Measurements from ENCODE around the gene TLX3. TPM values are rescaled to one million over a fixed set of nuclear protein-coding genes. Genes with fewer than 3 reads are reported as not detected.
A peak's percentile ranks its signal among the peaks of the same experiment; 100 is the strongest.

The TLX3 gene
- 161 TPM for total RNA-seq (ENCODE audit: unreplicated experiment)
- long read RNA-seq, transcript TLX3-201 (3 exons, 1,493 nt), result major isoform, 10 of 11 reads
- long read RNA-seq, partial matches to known transcripts, result 1 of 11 reads
- long read RNA-seq, other reads (novel, unspliced or antisense), result 0 of 11 reads

- H3K4me1 Mint-ChIP-seq (ENCODE audit: low read depth, unreplicated experiment), result peaks cover 25% of the 10 kb centered on the region
- peak within 1 kb of the TSS; percentile 95 for H3K4me3 Mint-ChIP-seq (ENCODE audit: unreplicated experiment)
- H3K36me3 Mint-ChIP-seq (ENCODE audit: unreplicated experiment), result peaks cover 14% of the 10 kb centered on the region
- H3K9me3 Mint-ChIP-seq (ENCODE audit: unreplicated experiment), result peaks cover 34% of the 10 kb centered on the region
- peak; percentile 78 for DNase-seq
- H3K27me3 Mint-ChIP-seq (ENCODE audit: unreplicated experiment), result peaks cover 42% of the 10 kb centered on the region
- peak within 1 kb of the TSS; percentile 94 for H3K27ac Mint-ChIP-seq (ENCODE audit: unreplicated experiment)
- no peak for TF ChIP-seq CTCF (IDR thresholded peaks at IDR 0.05; ENCODE audit: partially characterized antibody, unreplicated experiment)
These were observed at the start of gene TLX3 for GRCh38 chr5:171308453-171309275. Gene TLX3 (plus strand): TSS chr5:171309248. CDS start chr5:171309366, 118 bp downstream.

- no peak for TF ChIP-seq CTCF (IDR thresholded peaks at IDR 0.05; ENCODE audit: partially characterized antibody, unreplicated experiment)
- no peak overlapping the region for H3K27ac Mint-ChIP-seq (ENCODE audit: unreplicated experiment)
- H3K9me3 Mint-ChIP-seq (ENCODE audit: unreplicated experiment), result no peaks in the 10 kb centered on the region
- no peaks in the 10 kb centered on the region for H3K27me3 Mint-ChIP-seq (ENCODE audit: unreplicated experiment)
- DNase-seq, result no peak
- no peak overlapping the region for H3K4me3 Mint-ChIP-seq (ENCODE audit: unreplicated experiment)
- no peaks in the 10 kb centered on the region for H3K36me3 Mint-ChIP-seq (ENCODE audit: unreplicated experiment)
- H3K4me1 Mint-ChIP-seq (ENCODE audit: low read depth, unreplicated experiment), result no peaks in the 10 kb centered on the region
These were observed 47.7 kb upstream of the TLX3 start for GRCh38 chr5:171261361-171261760.

GRCh38 chr5:171261904-171262303 lies 47.1 kb upstream of the TLX3 start:
- no peak for TF ChIP-seq CTCF (IDR thresholded peaks at IDR 0.05; ENCODE audit: partially characterized antibody, unreplicated experiment)
- no peaks in the 10 kb centered on the region for H3K4me1 Mint-ChIP-seq (ENCODE audit: low read depth, unreplicated experiment)
- no peaks in the 10 kb centered on the region for H3K36me3 Mint-ChIP-seq (ENCODE audit: unreplicated experiment)
- no peaks in the 10 kb centered on the region for H3K27me3 Mint-ChIP-seq (ENCODE audit: unreplicated experiment)
- no peak overlapping the region for H3K27ac Mint-ChIP-seq (ENCODE audit: unreplicated experiment)
- no peaks in the 10 kb centered on the region for H3K9me3 Mint-ChIP-seq (ENCODE audit: unreplicated experiment)
- no peak overlapping the region for H3K4me3 Mint-ChIP-seq (ENCODE audit: unreplicated experiment)
- DNase-seq, result no peak

GRCh38 chr5:171263181-171263580 lies 45.9 kb upstream of the TLX3 start:
- TF ChIP-seq CTCF (IDR thresholded peaks at IDR 0.05; ENCODE audit: partially characterized antibody, unreplicated experiment), result no peak
- Mint-ChIP-seq H3K36me3 (ENCODE audit: unreplicated experiment) (no peaks in the 10 kb centered on the region), H3K4me3 (ENCODE audit: unreplicated experiment) (no peak overlapping the region), H3K27ac (ENCODE audit: unreplicated experiment) (no peak overlapping the region), H3K9me3 (ENCODE audit: unreplicated experiment) (peaks cover 2% of the 10 kb centered on the region), H3K4me1 (ENCODE audit: low read depth, unreplicated experiment) (peaks cover 2% of the 10 kb centered on the region), H3K27me3 (ENCODE audit: unreplicated experiment) (no peaks in the 10 kb centered on the region)
- no peak for DNase-seq

- H3K27ac Mint-ChIP-seq (ENCODE audit: unreplicated experiment), result no peak overlapping the region
- H3K9me3 Mint-ChIP-seq (ENCODE audit: unreplicated experiment), result peaks cover 5% of the 10 kb centered on the region
- H3K4me3 Mint-ChIP-seq (ENCODE audit: unreplicated experiment), result no peak overlapping the region
- DNase-seq, result no peak
- TF ChIP-seq CTCF (IDR thresholded peaks at IDR 0.05; ENCODE audit: partially characterized antibody, unreplicated experiment), result no peak
- peaks cover 4% of the 10 kb centered on the region for H3K27me3 Mint-ChIP-seq (ENCODE audit: unreplicated experiment)
- H3K4me1 Mint-ChIP-seq (ENCODE audit: low read depth, unreplicated experiment), result peaks cover 14% of the 10 kb centered on the region
- no peaks in the 10 kb centered on the region for H3K36me3 Mint-ChIP-seq (ENCODE audit: unreplicated experiment)
These were observed 44.2 kb upstream of the TLX3 start for GRCh38 chr5:171264843-171265242.

Measured in glutamatergic neuron (in vitro differentiated cells).